ENCODE data around the gene POLR3G. TPM values are rescaled to one million over a fixed set of nuclear protein-coding genes. Genes with fewer than 3 reads are reported as not detected.

Gene POLR3G
- total RNA-seq, 1 experiment from 2014 or later: 4.4 TPM

GRCh38 chr5:90504743-90505142 lies 30.1 kb downstream of the POLR3G start:
- H3K79me2 ChIP-seq (ENCODE audit: low read depth): no peaks in the 10 kb centered on the region
- ChIA-PET CTCF (no interaction called here), POLR2A (ENCODE audit: unreplicated experiment) (no interaction called here)
- H3F3A ChIP-seq (ENCODE audit: insufficient read depth, low read depth): no peaks in the 10 kb centered on the region
- no peaks in the 10 kb centered on the region for H3K9me3 ChIP-seq (ENCODE audit: insufficient read depth, low read depth)
- no peaks in the 10 kb centered on the region for H3K9me2 ChIP-seq (ENCODE audit: insufficient read depth)
- intact Hi-C loops (cut with micrococcal nuclease; ENCODE audit: unreplicated experiment): no loop called here
- peaks cover 4% of the 10 kb centered on the region; the same call in 1 of the 2 replicates for H3K4me1 ChIP-seq (replicated peaks; ENCODE audit: insufficient read depth)
- H3K27me3 ChIP-seq (ENCODE audit: insufficient read depth, low read depth): no peaks in the 10 kb centered on the region
- no peaks in the 10 kb centered on the region for H4K20me1 ChIP-seq (ENCODE audit: insufficient read depth)
- DNase-seq: no peak
- H3K4me3 ChIP-seq: no peak overlapping the region
- H3K36me3 ChIP-seq (ENCODE audit: low read depth): no peaks in the 10 kb centered on the region
- H3K4me2 ChIP-seq: no peak overlapping the region
- no peak overlapping the region for H3K27ac ChIP-seq
- BruUV-seq (replicated peaks): no TSS peak
- TF ChIP-seq EZH2 (IDR thresholded peaks at IDR 0.05; ENCODE audit: low read depth): no peak
- no peak for TF ChIP-seq CTCF (conservative IDR thresholded peaks at IDR 0.05)
- H2AFZ ChIP-seq: no peak overlapping the region

GRCh38 chr5:90506221-90506620 lies 31.6 kb downstream of the POLR3G start:
- Histone ChIP-seq H3K4me2 (no peak overlapping the region), H3K4me1 (replicated peaks; ENCODE audit: insufficient read depth) (peaks cover 4% of the 10 kb centered on the region; the same call in 1 of the 2 replicates), H3F3A (ENCODE audit: insufficient read depth, low read depth) (no peaks in the 10 kb centered on the region), H3K27ac (no peak overlapping the region), H4K20me1 (ENCODE audit: insufficient read depth) (no peaks in the 10 kb centered on the region), H3K36me3 (ENCODE audit: low read depth) (no peaks in the 10 kb centered on the region), H3K4me3 (no peak overlapping the region), H3K79me2 (ENCODE audit: low read depth) (no peaks in the 10 kb centered on the region), H3K9me2 (ENCODE audit: insufficient read depth) (no peaks in the 10 kb centered on the region), H3K9me3 (ENCODE audit: insufficient read depth, low read depth) (no peaks in the 10 kb centered on the region), H2AFZ (no peak overlapping the region), H3K27me3 (ENCODE audit: insufficient read depth, low read depth) (no peaks in the 10 kb centered on the region)
- CTCF ChIA-PET: no interaction called here
- DNase-seq: no peak
- POLR2A ChIA-PET (ENCODE audit: unreplicated experiment): no interaction called here
- BruUV-seq (replicated peaks): no TSS peak
- TF ChIP-seq EZH2 (IDR thresholded peaks at IDR 0.05; ENCODE audit: low read depth) (no peak), CTCF (conservative IDR thresholded peaks at IDR 0.05) (no peak)
- intact Hi-C loops (cut with micrococcal nuclease; ENCODE audit: unreplicated experiment): no loop called here

- intact Hi-C loops (cut with micrococcal nuclease; ENCODE audit: unreplicated experiment): no loop called here
- ChIA-PET POLR2A (ENCODE audit: unreplicated experiment) (no interaction called here), CTCF (no interaction called here)
- Histone ChIP-seq H3K36me3 (ENCODE audit: low read depth) (no peaks in the 10 kb centered on the region), H3K27ac (no peak overlapping the region), H3K4me3 (no peak overlapping the region), H4K20me1 (ENCODE audit: insufficient read depth) (no peaks in the 10 kb centered on the region), H3F3A (ENCODE audit: insufficient read depth, low read depth) (no peaks in the 10 kb centered on the region), H3K79me2 (ENCODE audit: low read depth) (no peaks in the 10 kb centered on the region), H3K9me2 (ENCODE audit: insufficient read depth) (no peaks in the 10 kb centered on the region), H3K4me1 (replicated peaks; ENCODE audit: insufficient read depth) (no peaks in the 10 kb centered on the region; the same call in 1 of the 2 replicates), H3K4me2 (no peak overlapping the region), H3K9me3 (ENCODE audit: insufficient read depth, low read depth) (no peaks in the 10 kb centered on the region), H3K27me3 (ENCODE audit: insufficient read depth, low read depth) (no peaks in the 10 kb centered on the region), H2AFZ (no peak overlapping the region)
- TF ChIP-seq CTCF (conservative IDR thresholded peaks at IDR 0.05) (no peak), EZH2 (IDR thresholded peaks at IDR 0.05; ENCODE audit: low read depth) (no peak)
- DNase-seq: no peak
- no TSS peak for BruUV-seq (replicated peaks)
Measured at GRCh38 chr5:90510438-90510837, 35.8 kb downstream of the POLR3G start.

Measured in PC-9 (cell line).